HG02610 (cell line): ENCODE data around the gene FUT8.

ENCODE experiments used
- ATAC-seq: cut with Tn5 transposase; IDR thresholded peaks from one replicate; pipeline ENCODE4 v1.9.1; 2021; ENCODE audit warnings: mild to moderate bottlenecking, moderate library complexity; ENCODE audit not compliant: unreplicated experiment

The FUT8 gene

DNA sequence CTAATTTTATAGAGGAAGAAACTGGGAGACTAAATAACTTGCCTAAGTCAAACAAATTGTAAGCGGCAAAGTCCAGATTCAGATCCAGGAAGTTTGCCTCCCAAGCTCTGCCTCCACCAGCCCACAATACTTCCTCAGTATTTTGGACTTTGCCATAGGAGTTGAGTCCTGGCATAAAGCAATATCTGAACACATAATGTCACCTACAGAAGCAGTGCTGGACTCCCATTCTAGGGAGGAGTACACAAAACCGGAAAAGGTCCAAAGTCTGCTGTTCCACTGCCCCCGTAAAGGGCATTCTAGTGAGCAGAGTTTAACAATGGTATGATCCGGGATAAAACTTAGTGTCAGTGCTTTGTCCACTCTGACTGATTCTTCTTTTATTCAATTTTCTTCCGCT is 340.5 kb downstream of the FUT8 start:
- no peak for ATAC-seq

DNA sequence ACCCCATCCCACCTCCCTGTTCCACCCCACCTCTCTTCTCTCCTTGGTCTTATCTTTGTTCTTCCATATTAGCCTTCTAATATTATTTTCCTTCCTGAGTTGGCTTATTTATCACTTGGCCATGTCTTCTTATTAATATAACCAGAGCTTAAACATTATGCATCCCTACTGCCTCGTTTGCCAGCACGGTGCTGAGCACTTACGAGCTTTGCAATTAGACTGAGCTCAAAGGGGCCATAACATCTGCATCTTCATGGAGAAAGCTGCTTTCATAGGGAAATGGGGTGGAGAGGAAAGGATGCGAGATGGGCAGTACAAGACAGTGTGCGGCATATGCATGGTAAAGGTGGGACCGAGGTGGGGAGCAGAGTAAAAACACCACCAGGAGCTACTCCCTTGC is 342.8 kb downstream of the FUT8 start:
- no peak for ATAC-seq

DNA sequence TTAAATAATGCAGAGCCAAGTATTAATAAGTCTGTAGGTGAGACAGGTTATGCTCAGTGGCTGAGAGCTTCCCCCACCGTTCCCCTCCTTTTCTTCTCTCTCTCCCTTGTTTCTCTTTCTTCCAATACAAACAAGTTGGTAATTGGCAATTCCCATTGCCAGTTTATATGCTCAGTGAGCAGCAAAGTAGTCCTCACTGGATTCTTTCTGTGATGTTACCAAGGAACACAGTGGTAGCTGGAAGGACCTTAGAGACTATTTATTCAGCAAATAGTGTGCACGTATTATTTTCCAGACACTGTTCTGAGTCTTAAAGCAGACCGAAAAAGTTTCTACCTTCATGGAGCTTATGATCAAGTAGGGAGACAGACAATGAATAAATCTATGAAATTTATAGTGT is 344.4 kb downstream of the FUT8 start:
- ATAC-seq: no peak

DNA sequence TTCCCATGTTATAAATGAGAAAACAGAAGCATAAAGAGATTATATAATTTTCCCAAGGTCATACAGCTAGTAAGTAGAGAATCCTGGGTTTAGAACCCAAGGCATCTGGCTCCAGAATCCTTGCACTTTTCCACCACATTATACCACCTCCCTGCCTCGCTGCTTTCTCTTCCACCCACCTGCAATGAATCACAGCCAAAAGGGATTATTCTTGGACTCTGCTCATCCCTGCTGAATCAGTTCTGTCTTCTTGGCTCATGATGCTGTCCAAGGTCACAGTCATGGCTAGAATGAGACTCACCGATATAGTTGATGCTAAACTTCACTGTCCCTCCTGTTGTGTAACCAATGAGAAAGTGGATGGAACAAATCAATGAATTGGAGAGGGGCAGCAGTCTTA is 356.6 kb downstream of the FUT8 start:
- no peak for ATAC-seq

DNA sequence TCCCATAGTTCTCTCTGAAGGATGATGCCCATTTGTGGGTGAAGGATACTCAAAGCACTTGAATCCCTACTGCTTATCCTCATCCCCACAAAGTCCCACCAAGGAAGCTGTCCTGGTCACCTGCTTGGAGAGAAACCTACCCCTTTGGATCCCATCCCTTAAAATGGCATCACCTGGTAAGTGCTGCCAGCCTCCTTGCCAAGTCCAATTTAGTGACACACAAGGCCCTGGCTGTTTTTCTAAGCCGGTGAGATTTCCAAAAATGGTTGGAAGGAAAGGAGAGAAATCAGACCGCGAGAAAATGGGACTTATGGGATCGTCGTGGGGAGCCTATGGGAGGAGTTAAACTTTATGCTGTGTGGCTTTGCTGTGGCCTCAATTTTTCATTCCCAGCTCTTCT is 358.2 kb downstream of the FUT8 start:
- ATAC-seq: no peak

DNA sequence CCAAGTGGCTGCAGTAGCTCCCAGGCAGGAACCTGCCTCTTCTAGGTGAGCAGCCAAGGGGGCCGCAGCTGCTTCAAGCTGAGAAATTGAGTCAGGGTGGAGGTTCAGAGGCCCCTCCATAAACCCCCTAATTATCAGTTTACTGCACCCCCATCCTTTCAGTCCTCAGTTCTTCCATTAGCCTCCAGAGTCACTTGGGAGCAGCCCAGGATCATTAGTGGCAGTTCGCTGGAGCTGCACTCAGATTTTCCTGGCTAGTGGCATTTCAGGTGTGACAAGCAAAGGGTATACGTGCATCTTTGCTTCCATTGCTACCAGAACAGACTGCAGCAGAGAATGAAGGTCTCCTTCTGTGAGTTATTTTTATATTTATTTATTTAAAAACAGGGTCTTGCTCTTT is 358.7 kb downstream of the FUT8 start:
- ATAC-seq: no peak

DNA sequence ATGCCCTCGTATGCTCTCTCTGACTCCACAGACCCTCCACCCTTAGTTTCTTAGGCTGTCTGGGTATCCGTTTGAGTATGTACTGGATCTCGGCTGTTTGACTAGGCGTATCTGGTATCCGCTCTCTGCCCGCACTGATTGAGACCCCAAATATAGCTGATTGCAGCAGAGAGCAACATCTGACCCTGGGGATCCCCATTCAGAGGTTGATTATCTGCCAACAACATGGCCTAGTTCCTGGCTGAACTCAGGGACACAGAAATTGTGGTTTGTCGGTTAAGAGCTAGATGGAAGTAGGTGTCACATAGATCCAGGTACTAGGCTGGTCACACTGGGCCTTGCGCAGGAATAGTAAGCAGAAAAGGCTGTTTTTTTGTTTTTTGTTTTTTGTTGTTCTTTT is 359.9 kb downstream of the FUT8 start:
- no peak for ATAC-seq

DNA sequence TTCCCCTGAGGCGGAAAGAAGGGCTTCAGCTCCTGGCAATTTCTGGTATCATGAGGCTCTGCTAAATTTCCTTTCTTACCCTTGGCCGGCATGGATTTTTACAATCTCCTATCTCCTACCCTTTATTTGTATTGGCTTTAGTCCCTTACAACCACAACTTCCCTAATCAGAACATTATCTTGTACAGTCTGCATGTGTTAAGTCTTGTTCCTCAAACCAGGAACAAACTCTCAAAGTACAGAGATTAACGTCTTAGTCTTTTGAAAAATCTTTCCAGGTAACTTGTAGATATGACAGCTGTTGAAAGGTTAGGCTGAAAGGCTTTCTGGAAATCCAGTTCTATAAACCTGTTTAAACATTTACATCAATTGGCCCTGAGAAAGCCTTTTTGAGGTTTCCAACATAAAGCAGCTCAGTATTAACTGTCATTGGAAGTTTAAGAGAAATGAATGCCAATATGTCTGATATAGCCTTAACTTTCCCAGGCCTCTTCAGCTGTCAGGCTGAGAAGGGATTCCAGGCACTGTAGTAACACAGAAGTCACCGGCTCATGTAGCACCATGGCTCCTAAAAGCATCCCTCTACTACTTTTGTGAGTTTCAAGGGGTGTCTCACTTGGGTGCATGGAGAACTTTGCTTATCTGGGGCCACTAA is 360.5 kb downstream of the FUT8 start:
- ATAC-seq: no peak

DNA sequence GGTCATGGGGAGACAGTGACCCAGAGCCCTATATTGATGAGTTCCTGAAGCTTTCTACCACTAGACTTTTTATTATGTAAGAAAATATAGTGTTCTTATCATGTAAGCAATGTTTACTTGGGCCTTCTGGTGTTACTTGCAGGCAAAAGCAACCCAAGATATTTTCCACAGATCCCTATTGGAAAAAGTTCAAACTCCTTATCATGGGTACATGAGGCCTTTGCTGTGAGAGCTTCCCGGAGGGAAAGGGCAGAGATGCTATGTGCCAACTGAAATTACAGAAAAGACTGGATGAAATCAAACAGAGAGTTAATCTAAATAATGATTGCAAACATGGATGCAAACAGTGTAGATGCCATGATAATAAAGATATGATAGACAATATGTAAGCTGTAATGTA is 361.5 kb downstream of the FUT8 start:
- no peak for ATAC-seq

DNA sequence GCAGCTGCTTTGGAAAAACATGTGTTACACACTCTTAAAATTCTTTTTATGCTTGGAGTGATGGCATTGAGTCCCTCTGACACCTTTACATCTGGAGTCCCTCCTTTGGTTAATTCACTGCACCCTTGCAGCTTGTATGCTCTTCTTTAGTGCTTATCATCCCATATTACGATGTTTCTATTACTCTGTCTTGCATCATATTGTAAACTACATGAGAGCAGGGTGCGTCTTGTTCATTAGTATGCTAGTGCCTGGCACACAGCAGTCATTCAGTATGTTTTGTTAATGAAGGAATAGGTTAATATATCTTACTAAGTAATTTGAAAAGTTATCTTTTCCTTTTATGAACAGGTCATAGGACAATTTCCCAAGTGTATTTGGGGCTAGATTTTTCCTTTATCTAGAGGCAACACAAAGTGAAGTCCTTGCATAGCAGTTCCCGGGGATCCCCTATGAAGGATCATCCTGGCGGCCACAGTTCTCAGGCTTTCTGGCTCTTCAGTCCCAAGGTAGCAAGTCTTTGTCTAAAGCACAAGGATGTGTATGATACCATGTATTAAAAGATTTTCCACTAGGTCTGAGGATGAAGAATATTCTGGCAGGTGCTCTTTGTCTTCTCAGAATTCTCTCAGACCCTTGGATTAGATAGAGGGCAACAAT is 363.8 kb downstream of the FUT8 start:
- no peak for ATAC-seq

DNA sequence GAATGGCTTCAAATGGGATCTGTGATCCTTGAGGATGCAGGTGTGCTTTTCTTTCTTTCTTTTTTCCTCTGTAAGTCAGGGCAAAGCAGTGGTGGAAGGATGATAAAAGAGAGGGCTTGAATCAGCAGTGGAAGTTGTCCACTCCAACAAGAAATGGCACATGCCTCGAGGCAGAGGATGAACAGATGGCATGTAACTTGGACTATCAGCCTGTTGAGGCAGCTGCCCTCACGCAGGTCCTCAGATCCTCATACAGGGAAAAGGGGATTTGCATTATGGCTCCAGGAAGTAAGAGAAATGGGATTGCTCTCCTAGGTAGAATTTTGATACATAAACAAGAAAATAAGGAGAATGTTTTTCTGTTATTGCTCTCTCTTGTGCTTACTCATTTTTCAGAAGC is 368.0 kb downstream of the FUT8 start:
- ATAC-seq: no peak

DNA sequence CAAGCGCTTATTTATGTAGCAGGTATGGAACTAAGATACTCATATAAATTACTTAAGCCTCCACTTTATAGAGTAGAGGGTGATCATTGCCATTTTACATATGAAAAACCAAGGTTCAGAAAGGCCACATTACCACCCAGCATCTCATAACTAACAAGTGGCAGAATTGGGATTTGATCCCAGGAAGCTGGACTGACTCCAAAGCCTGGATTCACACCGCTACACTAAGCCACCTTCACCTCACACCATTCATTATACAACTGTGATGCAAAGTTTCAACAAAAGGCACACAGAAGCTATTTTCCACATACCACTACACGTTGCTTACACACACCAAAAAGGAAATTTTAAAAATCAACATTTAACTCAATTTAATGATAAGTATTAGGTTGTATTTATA is 370.6 kb downstream of the FUT8 start:
- no peak for ATAC-seq

DNA sequence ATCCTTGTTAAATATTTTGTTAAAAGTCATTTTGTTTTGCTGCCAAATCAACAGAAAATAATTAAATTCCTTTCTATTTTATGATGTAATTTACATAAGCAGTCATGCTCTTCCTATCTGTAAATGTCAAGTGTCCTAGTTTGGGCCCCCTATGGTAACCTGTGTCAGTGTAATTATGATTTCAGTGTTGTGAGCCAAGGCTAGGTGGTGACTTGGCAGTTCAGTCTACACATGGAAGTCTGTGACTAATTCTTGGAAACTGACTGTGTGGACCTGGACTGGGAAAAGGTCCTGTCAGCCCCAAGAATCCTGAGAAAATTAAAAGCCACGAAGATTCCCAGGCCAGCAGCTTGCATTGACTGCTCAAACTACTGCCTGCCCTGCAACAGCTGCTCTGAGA is 371.0 kb downstream of the FUT8 start:
- ATAC-seq: no peak

DNA sequence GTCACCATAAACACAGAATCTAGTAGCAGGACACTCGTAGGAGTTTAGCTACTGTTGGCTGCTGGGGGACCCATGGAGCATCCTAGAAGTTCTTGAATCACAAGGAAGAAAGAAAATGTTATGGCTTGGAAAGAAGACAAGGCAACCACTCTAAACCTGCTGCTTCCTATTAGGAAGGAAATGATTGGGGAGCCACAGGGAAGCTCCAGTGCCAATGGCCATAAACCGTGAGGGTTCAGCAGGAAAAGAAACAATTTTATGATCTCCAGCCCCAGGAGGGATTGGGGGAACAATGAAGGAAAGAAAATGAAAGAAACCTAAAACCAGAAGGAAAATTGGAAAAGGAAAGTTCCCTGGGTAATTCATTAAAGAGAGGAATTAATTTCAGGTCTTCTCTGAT is 372.0 kb downstream of the FUT8 start:
- ATAC-seq: no peak

DNA sequence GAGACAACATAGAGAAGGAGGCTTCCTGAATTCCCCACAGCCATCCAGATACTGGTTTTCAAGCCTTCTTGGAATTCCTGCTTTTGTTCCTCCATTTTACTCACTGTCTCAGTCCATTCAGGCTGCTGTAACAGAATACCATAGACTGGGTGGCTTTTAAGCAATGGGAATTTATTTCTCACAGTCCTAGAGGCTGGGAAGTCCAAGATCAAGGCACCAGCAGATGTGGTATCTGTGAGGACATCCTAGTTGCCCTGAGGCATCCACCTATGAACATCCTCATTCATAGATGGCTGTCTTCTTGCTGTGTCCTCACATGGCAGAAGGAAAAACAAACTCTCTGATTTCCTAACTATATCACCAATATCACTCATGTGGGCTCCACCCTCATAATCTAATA is 374.9 kb downstream of the FUT8 start:
- ATAC-seq: no peak

DNA sequence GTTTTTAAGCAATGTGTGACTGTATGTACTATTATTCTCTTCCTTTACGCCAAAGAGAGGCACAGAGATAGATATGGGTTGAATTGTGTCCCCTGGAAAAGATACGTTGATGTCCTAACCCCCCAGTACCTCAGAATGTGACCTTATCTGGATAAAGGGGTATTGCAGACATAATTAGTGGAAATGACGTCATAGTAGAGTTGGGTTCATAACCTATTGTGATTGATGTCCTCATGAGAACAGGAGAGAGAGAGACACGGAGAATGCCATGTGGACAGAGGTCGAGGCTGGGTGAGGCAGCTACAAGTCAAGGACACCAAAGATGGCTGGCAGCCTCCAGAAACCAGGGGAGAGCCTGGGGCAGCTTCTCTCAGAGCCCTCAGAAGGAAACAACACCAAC is 376.3 kb downstream of the FUT8 start:
- ATAC-seq: no peak

DNA sequence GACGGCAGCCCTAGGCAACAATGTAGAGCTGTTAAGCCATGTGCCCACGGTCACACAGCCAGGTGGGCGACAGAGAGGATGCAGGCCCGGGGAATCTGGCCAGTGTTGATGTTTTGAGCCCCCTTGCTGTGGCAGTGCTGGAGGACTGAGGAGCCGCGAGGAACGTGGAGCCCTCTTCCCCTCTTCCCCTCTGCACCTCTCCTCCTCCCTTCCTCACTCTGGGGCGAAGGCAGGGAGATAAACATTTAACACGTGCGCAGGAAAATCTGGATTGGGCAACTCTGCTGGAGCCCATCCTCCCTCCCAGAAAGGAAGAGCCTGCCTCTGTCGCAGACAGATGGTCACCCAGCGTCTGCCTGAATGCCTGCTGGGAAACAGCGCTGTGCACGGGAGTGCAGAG is 376.8 kb downstream of the FUT8 start:
- no peak for ATAC-seq

DNA sequence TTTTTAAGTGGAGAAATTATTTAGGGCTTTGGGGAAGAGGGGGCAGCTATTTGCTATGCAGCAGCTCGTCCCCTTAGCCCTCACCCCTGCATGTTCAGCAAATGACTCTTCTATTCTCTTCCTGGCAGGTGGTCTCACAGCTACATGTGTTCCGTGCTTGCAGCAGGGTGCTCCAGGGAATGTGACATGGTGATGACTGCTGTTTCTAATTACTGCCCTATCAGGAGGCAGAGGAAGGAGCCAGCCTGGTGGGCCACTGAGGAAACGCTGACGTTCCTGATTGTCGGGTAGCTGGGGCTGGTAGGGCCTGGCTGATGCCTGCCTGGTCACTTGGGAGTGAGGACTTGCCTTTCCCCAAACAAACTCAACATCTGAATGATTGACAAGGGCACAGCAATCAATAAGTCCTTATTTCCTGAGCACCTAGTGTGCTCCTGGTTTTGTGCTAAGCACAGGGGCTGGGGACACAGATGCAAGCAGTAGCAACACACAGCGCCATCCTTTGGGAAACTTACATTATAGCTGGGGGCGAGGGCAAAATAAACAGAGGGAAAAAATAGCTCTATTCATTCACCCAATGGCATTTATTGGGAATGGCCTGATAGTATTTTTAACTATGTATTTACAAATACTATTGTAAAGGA is 377.8 kb downstream of the FUT8 start:
- ATAC-seq: no peak

DNA sequence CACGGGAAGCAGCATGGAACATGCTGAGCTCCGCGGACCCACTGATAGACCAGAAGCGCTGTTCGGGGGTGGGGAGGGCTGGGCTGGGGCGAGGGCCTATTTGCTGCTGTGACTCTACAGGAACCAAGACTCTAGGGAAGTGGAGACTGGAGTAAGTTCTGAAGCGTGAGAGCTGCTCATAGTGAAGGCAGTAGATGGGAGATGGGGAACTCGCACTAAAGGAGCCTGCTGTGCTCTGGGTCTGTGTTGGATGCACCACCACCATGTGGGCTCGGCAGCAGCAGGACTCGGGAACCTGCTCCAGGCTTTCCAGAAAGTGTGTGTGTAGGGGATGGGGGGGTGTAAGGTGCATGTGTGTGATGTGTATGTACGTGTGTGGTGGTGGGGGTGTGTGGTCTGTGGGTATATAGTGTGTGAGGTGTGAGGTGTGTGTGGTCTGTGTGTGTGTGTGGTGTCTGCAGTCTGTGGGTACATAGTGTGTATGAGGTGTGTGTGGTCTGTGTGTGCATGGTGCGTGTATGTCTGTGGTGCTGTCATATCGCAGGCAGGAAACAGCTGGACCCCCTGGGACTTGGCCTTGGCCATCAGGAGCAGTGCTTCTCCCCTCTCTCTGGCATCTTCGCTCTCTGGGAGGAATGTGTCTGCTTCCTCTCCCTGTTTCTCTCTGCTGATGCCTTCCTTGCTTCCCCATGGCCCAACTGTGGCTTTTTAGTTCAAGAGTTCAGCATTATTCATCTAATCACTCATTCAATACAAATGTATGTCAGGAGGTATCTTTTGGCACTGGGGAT is 378.9 kb downstream of the FUT8 start:
- no peak for ATAC-seq

DNA sequence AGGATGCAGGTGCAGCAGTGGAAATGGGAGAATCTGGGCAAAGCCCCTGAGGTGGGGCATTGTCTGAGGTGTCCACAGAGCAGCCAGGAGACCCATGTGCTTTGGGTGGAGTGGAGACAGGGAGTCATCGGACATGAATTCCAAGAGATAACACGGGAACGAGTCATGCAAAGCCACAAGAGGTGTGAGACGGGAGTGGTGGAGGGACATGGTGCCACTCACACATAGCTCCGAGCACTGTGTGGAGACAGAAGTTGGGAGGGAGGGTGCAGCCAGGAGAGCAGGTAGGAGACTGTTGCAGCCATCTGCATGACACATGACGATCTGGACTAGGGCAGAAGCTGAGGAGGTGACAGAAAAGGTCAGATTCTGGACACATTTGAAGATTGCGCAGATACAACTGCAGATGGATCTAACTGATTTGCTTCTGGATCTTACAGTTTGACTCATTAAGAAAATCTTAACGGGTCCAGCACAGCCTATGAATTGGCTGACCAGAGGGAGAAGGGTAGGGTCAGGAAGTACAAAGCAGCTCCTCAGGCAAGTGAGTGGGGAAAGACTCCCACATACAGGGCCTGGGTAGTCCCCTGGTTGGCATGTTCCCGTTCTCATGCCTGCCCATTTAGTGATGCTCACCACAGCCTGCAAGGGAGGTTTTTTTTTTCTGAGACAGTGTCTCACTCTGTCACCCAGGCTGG is 379.8 kb downstream of the FUT8 start:
- ATAC-seq: no peak
